Body of pancreas (tissue), 4 donors: ENCODE data around the gene ISCA1.

Experiments used
- CTCF ChIP-seq, 7 experiments: fragments of 450-650 bp in 4 of 7; fragments of 200-600 bp in 3 of 7; sonication (generic) in 3 of 7; IDR thresholded peaks; one replicate each; pipeline ENCODE4 v1.5.1; 2016 to 2019; ENCODE audit warnings: antibody characterized with exemption in 7 of 7
- POLR2A ChIP-seq, 3 donors: fragments of 450-650 bp; IDR thresholded peaks; one replicate each; pipeline ENCODE4 v1.6.1; 2016; ENCODE audit warnings: antibody characterized with exemption in 3 of 3, mild to moderate bottlenecking in 2 of 3

- TF ChIP-seq CTCF (IDR thresholded peaks at IDR 0.05) (no peak), POLR2A (IDR thresholded peaks at IDR 0.05) (no peak)
Observed at GRCh38 chr9:86219606-86220005, 62.7 kb downstream of the ISCA1 start.
